SKM-1 treated with dmso at 0.1 percent for 144 hours (cell line): ENCODE measurements around the gene ZNF501.

Experiments used
- DNase-seq: peaks from one replicate; lab custom pipeline; 2025; ENCODE audit not compliant: unreplicated experiment; lab: John Stamatoyannopoulos, UW

ZNF501 gene

GRCh38 chr3:44729384-44729910 lies at the start of gene ZNF501:
Gene ZNF501, plus strand, starts transcription at chr3:44729635. Its CDS starts 4,787 bp downstream, at chr3:44734422.
- no peak for DNase-seq

GRCh38 chr3:44680921-44681455 lies 48.4 kb upstream of the ZNF501 start:
- DNase-seq, result no peak

DNA sequence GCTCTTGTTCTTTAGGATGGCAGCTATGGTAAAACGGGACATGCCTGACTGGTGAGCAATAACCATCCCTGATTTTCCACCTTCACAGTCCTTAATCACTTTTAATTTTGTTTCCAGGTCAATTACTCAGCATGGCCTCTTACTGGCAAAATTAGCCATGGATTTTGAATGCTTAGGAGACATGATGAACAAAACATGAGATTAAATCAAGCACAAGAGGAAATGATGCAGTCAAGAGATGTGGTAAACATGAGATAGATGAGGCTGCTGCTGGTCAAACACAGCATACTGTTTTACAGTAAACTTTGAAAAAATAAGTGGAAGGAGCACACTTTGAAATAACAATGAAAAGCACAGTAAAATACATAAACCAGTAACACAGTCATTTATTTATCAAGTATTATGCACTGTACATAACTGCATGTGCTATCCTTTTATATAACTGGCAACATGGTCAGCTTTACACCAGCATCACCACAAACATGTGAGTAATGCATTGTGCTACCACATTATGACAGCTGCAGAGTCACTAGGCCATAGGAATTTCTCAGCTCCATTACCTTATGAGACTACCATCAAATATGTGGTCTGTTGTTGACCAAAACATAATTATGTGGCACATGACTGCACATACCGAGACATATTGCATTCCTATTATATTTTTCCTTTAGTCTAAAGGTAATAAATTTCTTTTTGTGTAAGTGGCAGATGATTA lies 47.1 kb upstream of the ZNF501 start:
- no peak for DNase-seq

DNA sequence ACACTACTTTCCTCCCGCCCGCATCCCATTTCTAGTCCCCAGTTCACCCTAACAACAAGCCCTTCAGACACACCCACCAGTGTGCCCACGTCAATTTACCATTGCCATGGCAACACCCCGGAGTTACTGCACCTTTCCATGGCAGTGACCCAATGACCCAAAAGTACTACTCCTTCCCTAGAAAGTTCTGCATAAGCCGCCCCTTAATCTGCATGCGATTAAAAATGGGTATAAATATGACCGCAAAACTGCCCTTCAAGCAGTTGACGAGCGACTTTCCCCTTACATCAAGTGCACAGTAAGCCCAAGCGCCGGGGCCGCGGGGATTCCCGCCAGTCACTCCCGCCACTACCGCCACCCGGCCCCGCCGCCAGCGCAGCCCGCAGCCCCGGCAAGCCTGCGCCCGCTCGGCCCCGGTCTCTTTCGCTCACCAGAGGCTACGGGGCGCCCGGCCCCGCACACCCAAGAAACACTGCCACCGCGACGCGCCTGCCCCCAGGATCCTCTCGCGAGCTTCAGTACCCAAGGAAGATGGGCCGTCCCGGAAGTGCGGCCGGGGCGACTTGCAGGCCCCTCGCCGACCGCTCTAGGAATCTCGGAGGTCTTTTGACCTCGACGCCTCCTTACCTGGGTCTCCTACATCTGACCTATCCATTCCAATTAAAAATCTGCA lies 44.2 kb upstream of the ZNF501 start:
- DNase-seq, result no peak

- no peak for DNase-seq
These were observed 41.5 kb upstream of the ZNF501 start for GRCh38 chr3:44687898-44688297.

DNA sequence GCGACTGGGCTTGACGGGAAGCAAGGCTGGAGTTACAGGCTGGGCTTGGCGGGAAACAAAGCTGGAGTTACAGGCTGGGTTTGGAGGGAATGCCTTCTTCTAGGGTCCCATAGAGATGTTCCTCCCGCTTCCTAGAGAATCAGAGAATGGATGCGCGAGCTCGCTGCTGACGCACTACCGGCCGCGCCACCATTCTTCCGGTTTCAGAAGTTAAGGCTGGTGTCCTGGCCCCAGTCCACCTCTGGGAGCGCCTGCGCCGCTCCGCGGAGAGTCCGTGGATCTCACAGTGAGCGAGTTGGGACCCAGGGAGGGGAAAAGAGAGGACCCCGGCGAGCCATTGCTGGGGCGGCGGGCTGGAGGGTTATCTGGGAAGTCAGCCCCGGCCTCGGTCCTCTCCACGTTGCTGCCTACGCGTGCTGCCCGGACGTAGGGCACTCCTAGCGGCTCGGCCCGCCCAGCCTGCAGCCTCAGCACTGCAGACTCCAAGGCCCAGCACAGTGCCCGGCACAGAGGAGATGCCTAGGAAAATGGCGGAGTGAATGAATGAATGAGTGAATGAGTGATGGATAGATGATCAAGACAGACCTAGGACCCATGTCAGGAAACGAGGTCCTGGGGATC lies 16.9 kb upstream of the ZNF501 start, which contains the start of gene ZNF502:
ZNF502 (plus strand) TSS at position 206 of the 621 bp plus-strand sequence. CDS start 7,602 bp downstream, outside the sequence.
- DNase-seq, result no peak

GRCh38 chr3:44721231-44722102 lies 8.0 kb upstream of the ZNF501 start:
- no peak for DNase-seq

- DNase-seq, result no peak
These were observed 7.4 kb upstream of the ZNF501 start for GRCh38 chr3:44722103-44722401.

DNA sequence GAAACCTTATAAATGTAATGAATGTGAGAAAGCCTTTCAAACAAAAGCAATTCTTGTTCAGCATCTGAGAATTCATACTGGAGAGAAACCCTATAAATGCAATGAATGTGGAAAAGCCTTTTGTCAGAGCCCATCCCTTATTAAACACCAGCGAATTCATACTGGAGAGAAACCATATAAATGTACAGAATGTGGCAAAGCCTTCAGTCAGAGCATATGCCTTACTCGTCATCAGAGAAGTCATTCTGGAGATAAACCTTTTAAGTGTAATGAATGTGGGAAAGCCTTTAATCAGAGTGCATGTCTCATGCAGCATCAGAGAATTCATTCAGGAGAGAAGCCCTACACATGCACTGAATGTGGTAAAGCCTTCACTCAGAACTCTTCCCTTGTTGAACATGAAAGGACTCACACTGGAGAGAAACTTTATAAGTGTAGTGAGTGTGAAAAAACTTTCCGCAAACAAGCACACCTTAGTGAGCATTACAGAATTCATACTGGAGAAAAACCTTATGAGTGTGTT lies 5.3 kb downstream of the ZNF501 start:
- no peak for DNase-seq

GRCh38 chr3:44761101-44761423 lies 31.6 kb downstream of the ZNF501 start:
- no peak for DNase-seq

- DNase-seq, result peak; percentile 87
These were observed 32.2 kb downstream of the ZNF501 start, which contains the start of the genes KIAA1143 and KIF15 for GRCh38 chr3:44761424-44762169. Gene KIAA1143, minus strand, starts transcription at chr3:44761619. Its CDS starts 17 bp downstream, at chr3:44761602. Gene KIF15, plus strand, starts transcription at chr3:44761794. Its CDS starts 72 bp downstream, at chr3:44761866.

GRCh38 chr3:44762170-44762677 lies 32.8 kb downstream of the ZNF501 start:
- peak; percentile 27 for DNase-seq

- no peak for DNase-seq
These were observed 33.3 kb downstream of the ZNF501 start for GRCh38 chr3:44762690-44763089.

- no peak for DNase-seq
These were observed 34.8 kb downstream of the ZNF501 start for GRCh38 chr3:44764248-44764647.

DNA sequence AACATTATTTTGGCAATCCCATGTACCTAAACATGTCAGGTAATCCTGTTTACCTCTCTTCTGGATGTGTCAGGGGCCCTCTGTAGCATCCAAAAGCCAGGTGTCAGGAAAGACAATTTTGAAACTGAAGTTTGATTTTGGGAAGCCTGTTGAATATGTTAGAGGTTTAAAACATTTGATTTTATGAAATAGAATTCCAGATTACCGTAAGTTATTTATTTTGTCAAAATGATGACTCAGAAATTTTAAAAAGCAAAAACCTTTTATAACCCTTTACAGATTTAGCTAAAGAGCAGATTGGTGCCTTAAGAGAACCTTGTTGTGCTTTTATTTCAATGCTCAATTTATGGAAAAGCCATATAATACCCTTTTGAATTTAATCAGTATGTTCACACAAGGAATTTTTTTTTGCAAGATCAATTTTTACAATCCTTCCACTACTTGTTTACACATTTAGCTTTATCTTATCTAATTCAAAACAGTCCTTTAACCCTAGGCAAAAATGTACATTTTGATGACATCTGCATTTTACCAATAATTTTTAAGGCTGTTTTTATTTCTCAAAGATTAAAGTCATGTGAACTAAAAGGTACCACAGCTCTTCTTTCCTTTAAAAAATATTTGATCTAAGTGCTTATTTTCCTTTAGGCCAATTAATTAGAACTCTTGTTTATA lies 42.1 kb downstream of the ZNF501 start:
- DNase-seq, result no peak

GRCh38 chr3:44772099-44772442 lies 42.6 kb downstream of the ZNF501 start:
- no peak for DNase-seq

DNA sequence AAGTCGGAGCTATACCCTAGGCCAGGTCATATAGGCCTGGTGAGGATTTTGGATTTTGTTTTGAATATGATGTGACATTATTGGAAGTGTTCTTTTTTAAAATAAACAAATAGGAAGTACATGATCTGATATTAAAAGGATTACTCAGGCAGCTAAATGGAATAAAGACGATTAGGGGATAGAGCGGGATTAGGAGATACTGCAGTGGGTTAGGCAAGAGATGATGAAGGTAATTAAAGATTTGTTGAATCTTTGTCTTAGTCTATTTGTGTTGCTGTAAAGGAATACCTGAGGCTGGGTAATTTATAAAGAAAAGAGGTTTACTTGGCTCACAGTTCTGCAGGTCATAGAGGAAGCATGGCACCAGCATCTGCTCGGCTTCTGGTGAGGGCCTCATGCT lies 53.5 kb downstream of the ZNF501 start:
- no peak for DNase-seq
